Measurements from ENCODE around the gene RWDD4. TPM values are rescaled to one million over a fixed set of nuclear protein-coding genes. Genes with fewer than 3 reads are reported as not detected.

RWDD4 gene
- total RNA-seq, 1 donor from 2014 or later = 47.1 TPM

- H3K4me2 ChIP-seq = no peak overlapping the region
- no peak overlapping the region for H3K9ac ChIP-seq
- H3K27ac ChIP-seq = no peak overlapping the region
- no peaks in the 10 kb centered on the region for H3K79me2 ChIP-seq (ENCODE audit: low read depth)
- no peak overlapping the region for H2AFZ ChIP-seq (replicated peaks)
- Mint-ChIP-seq H3K9me3 (peaks cover 5% of the 10 kb centered on the region), H3K36me3 (no peaks in the 10 kb centered on the region), H3K4me3 (no peak overlapping the region), H3K27ac (no peak overlapping the region), H3K27me3 (ENCODE audit: insufficient read depth, low read depth) (no peaks in the 10 kb centered on the region), H3K4me1 (peaks cover 6% of the 10 kb centered on the region)
- no peaks in the 10 kb centered on the region for H3K4me1 ChIP-seq
- no peaks in the 10 kb centered on the region for H3K9me3 ChIP-seq (ENCODE audit: low read depth)
- no peaks in the 10 kb centered on the region for H4K20me1 ChIP-seq (ENCODE audit: low read depth)
- peak; percentile 51 for DNase-seq (ENCODE audit: low spot score)
- H3F3A ChIP-seq (ENCODE audit: low read depth) = no peaks in the 10 kb centered on the region
- no peak for TF ChIP-seq EZH2phosphoT487 (IDR thresholded peaks at IDR 0.05)
- no peak for TF ChIP-seq EZH2 (IDR thresholded peaks at IDR 0.05)
- TF ChIP-seq CTCF (IDR thresholded peaks at IDR 0.05) = peak; percentile 65
- H3K36me3 ChIP-seq = no peaks in the 10 kb centered on the region
- no peak overlapping the region for H3K4me3 ChIP-seq
- no peaks in the 10 kb centered on the region for H3K27me3 ChIP-seq
Observed at GRCh38 chr4:183600189-183600685, 58.7 kb downstream of the RWDD4 start.

GRCh38 chr4:183599690-183600089, 59.3 kb downstream of the RWDD4 start:
- Histone ChIP-seq H3K9ac (no peak overlapping the region), H2AFZ (replicated peaks) (no peak overlapping the region), H3K27me3 (no peaks in the 10 kb centered on the region), H3K36me3 (no peaks in the 10 kb centered on the region), H3K4me1 (no peaks in the 10 kb centered on the region), H4K20me1 (ENCODE audit: low read depth) (no peaks in the 10 kb centered on the region), H3K4me2 (no peak overlapping the region), H3K9me3 (ENCODE audit: low read depth) (no peaks in the 10 kb centered on the region), H3F3A (ENCODE audit: low read depth) (no peaks in the 10 kb centered on the region), H3K27ac (no peak overlapping the region), H3K4me3 (no peak overlapping the region), H3K79me2 (ENCODE audit: low read depth) (no peaks in the 10 kb centered on the region)
- H3K27me3 Mint-ChIP-seq (ENCODE audit: insufficient read depth, low read depth) = no peaks in the 10 kb centered on the region
- TF ChIP-seq CTCF (IDR thresholded peaks at IDR 0.05) (no peak), EZH2 (IDR thresholded peaks at IDR 0.05) (no peak), EZH2phosphoT487 (IDR thresholded peaks at IDR 0.05) (no peak)
- no peak overlapping the region for H3K4me3 Mint-ChIP-seq
- DNase-seq (ENCODE audit: low spot score) = no peak
- H3K27ac Mint-ChIP-seq = no peak overlapping the region
- H3K36me3 Mint-ChIP-seq = no peaks in the 10 kb centered on the region
- peaks cover 6% of the 10 kb centered on the region for H3K4me1 Mint-ChIP-seq
- H3K9me3 Mint-ChIP-seq = peaks cover 5% of the 10 kb centered on the region

- peak overlapping the region; percentile 6 for H3K27ac Mint-ChIP-seq
Observed at GRCh38 chr4:183599284-183599683, 59.7 kb downstream of the RWDD4 start.

More at GRCh38 chr4:183599284-183599683, 59.7 kb downstream of the RWDD4 start:
- H3K27me3 Mint-ChIP-seq (ENCODE audit: insufficient read depth, low read depth) = no peaks in the 10 kb centered on the region
- Histone ChIP-seq H3K4me1 (no peaks in the 10 kb centered on the region), H3K27me3 (no peaks in the 10 kb centered on the region), H3K27ac (no peak overlapping the region), H3F3A (ENCODE audit: low read depth) (no peaks in the 10 kb centered on the region), H2AFZ (replicated peaks) (no peak overlapping the region), H4K20me1 (ENCODE audit: low read depth) (no peaks in the 10 kb centered on the region), H3K9me3 (ENCODE audit: low read depth) (no peaks in the 10 kb centered on the region), H3K9ac (no peak overlapping the region), H3K4me2 (no peak overlapping the region), H3K36me3 (no peaks in the 10 kb centered on the region), H3K4me3 (no peak overlapping the region), H3K79me2 (ENCODE audit: low read depth) (no peaks in the 10 kb centered on the region)
- peaks cover 5% of the 10 kb centered on the region for H3K9me3 Mint-ChIP-seq
- H3K4me1 Mint-ChIP-seq = peaks cover 6% of the 10 kb centered on the region
- no peak for DNase-seq (ENCODE audit: low spot score)
- H3K36me3 Mint-ChIP-seq = no peaks in the 10 kb centered on the region
- no peak overlapping the region for H3K4me3 Mint-ChIP-seq
- TF ChIP-seq EZH2 (IDR thresholded peaks at IDR 0.05) (no peak), CTCF (IDR thresholded peaks at IDR 0.05) (no peak), EZH2phosphoT487 (IDR thresholded peaks at IDR 0.05) (no peak)

All from neural progenitor cell (in vitro differentiated cells).